Neural crest cell (in vitro differentiated cells): ENCODE data around the gene KIRREL2. TPM values are rescaled to one million over a fixed set of nuclear protein-coding genes. Genes with fewer than 3 reads are reported as not detected.
"Not testable (repeated sequence)": the region's sequence is repeated elsewhere in the genome, so short reads cannot be mapped to it uniquely, and the experiment has no call there.

Experiments used
- DNase-seq: peaks from one replicate; pipeline ENCODE4 v3.0.0; 2021; ENCODE audit warnings: low read depth, mixed read lengths, low spot score
- H3K27ac Mint-ChIP-seq: one replicate; pipeline ENCODE4 v1.8.0; 2021; ENCODE audit warnings: mild to moderate bottlenecking, mixed read lengths; ENCODE audit not compliant: unreplicated experiment
- H3K27me3 Mint-ChIP-seq: 2 replicates; pipeline ENCODE4 v1.8.0; 2021; ENCODE audit warnings: low read depth, mild to moderate bottlenecking, mixed read lengths
- H3K36me3 Mint-ChIP-seq: 2 replicates; pipeline ENCODE4 v1.8.0; 2021; ENCODE audit warnings: low read depth, mild to moderate bottlenecking, mixed read lengths
- H3K4me1 Mint-ChIP-seq: 2 replicates; pipeline ENCODE4 v1.8.0; 2021; ENCODE audit warnings: mixed read lengths
- H3K4me3 Mint-ChIP-seq: one replicate; pipeline ENCODE4 v1.8.0; 2021; ENCODE audit warnings: mild to moderate bottlenecking, mixed read lengths
- H3K9me3 Mint-ChIP-seq: 2 replicates; pipeline ENCODE4 v1.8.0; 2021; ENCODE audit warnings: mixed read lengths
- total RNA-seq: library from RNA; stranded (reverse); gene quantifications from 2 replicates; pipeline ENCODE4 v1.2.1, GENCODE V29; 2021
- TF ChIP-seq, protein P1 (sequence below): fragments of 200-600 bp; sonication (generic); conservative IDR thresholded peaks from 2 replicates; pipeline ENCODE4 v1.5.0; 2021; ENCODE audit warnings: antibody characterized with exemption, mild to moderate bottlenecking

The KIRREL2 gene
- total RNA-seq, 1 donor from 2014 or later, result 4.5 TPM

DNA sequence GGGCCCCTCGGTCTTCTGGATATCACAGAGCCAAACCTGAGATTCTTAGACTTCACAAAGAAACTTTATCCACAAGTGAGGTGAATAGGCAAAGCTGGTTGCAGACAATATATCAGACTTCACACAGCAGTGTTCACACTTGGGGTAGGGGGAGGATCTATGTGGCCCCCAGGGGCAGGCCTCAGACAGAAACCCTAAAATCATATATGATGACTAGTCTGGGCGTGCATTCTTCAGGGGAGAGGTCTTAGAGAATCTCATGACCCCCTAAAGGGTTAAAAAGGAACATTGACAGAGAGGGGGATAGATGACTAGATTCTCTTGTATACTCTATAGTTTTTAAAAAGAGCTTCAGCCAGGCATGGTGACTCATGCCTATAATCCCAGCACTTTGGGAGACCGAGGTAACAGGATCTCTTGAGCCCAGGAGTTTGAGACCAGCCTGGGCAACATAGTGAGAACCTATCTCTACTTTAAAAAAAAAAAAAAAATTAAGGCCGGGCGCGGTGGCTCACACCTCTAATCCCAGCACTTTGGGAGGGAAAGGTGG, 48.5 kb downstream of the KIRREL2 start:
- Mint-ChIP-seq H3K9me3 (no peaks in the 10 kb centered on the region), H3K27me3 (peaks cover 44% of the 10 kb centered on the region), H3K36me3 (no peaks in the 10 kb centered on the region)

DNA sequence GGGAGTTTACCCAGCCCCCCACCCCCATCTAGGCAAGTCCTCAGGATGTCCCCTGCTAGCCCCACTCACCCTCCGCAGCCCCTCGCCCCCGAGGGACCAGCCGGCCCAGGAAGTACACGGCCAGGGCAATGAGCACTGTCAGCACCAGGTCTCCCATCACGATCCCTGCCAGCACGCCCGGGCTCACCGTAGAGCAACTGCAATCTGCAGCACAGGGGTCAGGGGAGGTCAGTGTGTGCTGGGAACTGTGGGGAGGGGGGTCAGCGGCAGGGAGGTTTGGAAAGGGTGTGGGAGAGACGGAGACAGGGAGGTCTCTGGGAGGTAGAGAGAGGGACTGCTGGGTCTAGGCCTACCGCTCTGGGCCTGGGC, 50.6 kb downstream of the KIRREL2 start:
- no peaks in the 10 kb centered on the region for H3K36me3 Mint-ChIP-seq
- no peak for DNase-seq

More for the DNA sequence above, 48.5 kb downstream of the KIRREL2 start:
- TF ChIP-seq, protein P1, sequence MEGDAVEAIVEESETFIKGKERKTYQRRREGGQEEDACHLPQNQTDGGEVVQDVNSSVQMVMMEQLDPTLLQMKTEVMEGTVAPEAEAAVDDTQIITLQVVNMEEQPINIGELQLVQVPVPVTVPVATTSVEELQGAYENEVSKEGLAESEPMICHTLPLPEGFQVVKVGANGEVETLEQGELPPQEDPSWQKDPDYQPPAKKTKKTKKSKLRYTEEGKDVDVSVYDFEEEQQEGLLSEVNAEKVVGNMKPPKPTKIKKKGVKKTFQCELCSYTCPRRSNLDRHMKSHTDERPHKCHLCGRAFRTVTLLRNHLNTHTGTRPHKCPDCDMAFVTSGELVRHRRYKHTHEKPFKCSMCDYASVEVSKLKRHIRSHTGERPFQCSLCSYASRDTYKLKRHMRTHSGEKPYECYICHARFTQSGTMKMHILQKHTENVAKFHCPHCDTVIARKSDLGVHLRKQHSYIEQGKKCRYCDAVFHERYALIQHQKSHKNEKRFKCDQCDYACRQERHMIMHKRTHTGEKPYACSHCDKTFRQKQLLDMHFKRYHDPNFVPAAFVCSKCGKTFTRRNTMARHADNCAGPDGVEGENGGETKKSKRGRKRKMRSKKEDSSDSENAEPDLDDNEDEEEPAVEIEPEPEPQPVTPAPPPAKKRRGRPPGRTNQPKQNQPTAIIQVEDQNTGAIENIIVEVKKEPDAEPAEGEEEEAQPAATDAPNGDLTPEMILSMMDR, result no peak
- DNase-seq, result no peak
- Mint-ChIP-seq H3K27ac (no peak overlapping the region), H3K4me1 (peaks cover 6% of the 10 kb centered on the region), H3K4me3 (peak overlapping the region; percentile 35)

DNA sequence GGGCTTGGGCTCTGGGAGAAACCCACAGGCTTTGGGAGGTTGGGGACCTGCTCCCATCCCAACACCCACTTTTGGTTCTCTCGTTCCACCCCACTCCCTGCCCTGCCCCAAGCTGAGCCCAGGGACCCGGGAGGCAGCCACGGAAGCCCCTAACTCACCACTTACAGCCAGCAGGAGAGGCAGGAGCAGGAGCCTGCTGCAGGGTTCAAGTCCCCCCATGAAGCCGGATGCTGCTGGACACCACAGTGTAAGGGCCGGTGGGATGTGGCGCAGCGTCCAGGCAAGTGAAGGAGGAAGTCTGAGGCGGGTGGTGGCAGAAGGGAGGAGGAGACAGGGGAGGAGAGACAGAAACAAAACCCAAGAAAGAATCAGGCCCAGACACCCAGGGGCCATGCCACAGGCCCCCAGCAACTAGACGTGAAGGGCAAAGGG, 51.3 kb downstream of the KIRREL2 start, which contains the start of gene TYROBP:
TYROBP (minus strand) TSS at position 286 of the 432 bp plus-strand sequence; CDS start at position 219, 67 bp downstream.
- TF ChIP-seq, protein P1, result no peak
- Mint-ChIP-seq H3K36me3 (no peaks in the 10 kb centered on the region), H3K27ac (no peak within 1 kb of the TSS), H3K4me3 (no peak within 1 kb of the TSS), H3K27me3 (peaks cover 23% of the 10 kb centered on the region), H3K9me3 (no peaks in the 10 kb centered on the region), H3K4me1 (peaks cover 6% of the 10 kb centered on the region)
- DNase-seq, result no peak

More for the DNA sequence above, 50.6 kb downstream of the KIRREL2 start:
- TF ChIP-seq, protein P1, result no peak
- Mint-ChIP-seq H3K27ac (no peak overlapping the region), H3K4me1 (peaks cover 6% of the 10 kb centered on the region), H3K27me3 (peaks cover 30% of the 10 kb centered on the region), H3K4me3 (no peak overlapping the region), H3K9me3 (no peaks in the 10 kb centered on the region)

DNA sequence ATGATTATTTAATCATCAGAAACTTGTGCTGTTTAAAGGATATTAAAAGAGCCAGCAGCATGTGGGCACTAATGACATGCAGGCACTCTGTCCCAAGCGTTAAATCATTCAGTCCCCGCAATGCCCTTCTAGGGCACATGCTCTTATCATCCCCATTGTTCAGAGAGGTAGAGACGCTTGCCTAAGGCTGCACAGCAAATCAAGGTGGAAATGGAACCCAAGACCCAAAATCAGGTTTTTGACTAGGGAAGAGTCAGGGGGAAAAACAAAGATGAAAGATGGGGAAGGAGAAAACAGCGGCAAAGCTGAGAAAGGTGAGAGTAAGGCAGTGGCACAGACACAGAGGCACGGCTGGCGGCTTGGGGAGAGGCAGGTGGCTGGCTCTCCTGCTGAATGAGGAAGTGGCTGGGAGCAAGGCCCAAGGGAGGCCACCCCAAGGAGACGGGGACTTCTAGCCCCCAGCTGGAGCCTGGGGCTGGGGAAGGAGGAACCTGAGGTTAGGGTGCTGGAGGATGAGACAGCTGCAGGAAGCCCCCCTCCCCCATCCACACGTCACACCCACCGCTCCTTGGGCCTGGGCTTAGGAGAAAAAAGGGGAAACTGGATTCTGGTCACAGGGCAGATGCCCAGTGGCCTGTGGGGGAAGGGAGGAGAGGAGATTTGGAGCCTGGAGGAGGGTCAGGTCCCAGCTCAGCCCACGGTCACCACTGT, 52.4 kb downstream of the KIRREL2 start:
- Mint-ChIP-seq H3K4me1 (no peaks in the 10 kb centered on the region), H3K27me3 (peaks cover 20% of the 10 kb centered on the region), H3K27ac (no peak overlapping the region), H3K9me3 (no peaks in the 10 kb centered on the region), H3K4me3 (no peak overlapping the region), H3K36me3 (no peaks in the 10 kb centered on the region)
- no peak for DNase-seq
- TF ChIP-seq, protein P1, result no peak

DNA sequence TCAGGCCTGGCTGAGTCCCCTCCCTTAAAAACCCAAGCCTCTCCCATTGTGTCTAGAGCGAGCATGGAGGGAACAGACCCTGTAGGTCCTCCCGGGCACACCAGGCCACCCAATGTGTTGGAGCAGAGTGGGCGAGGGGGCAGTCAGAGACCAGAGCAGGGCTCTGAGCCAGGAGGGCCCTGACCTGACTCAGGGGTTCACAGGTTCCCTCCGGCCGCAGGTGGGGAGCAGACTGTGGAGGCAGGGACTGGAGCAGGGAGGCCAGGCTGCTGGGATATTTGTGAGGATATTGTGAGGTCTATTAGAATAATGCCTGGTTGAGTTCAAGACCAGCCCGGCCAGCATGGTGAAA, 52.9 kb downstream of the KIRREL2 start:
- Mint-ChIP-seq H3K36me3 (no peaks in the 10 kb centered on the region), H3K27ac (no peak overlapping the region)

DNA sequence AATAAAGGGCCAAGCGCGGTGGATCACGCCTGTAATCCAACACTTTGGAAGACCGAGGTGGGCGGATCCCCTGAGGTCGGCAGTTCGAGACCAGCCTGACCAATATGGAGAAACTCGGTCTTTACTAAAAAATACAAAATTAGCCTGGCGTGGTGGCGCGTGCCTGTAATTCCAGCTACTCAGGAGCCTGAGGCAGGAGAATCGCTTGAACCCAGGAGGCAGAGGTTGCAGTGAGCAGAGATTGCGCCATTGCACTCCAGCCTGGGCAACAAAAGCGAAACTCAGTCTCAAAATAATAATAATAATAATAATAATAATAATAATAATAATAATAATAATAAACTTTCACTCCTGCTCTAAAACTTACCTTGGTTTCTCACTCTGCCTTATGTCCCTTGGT, 53.6 kb downstream of the KIRREL2 start:
- H3K4me1 Mint-ChIP-seq, H3K4me3 Mint-ChIP-seq, H3K27ac Mint-ChIP-seq, H3K36me3 Mint-ChIP-seq, DNase-seq, H3K9me3 Mint-ChIP-seq: not testable (repeated sequence)
- H3K27me3 Mint-ChIP-seq, result peaks cover 15% of the 10 kb centered on the region

More for the DNA sequence above, 52.9 kb downstream of the KIRREL2 start:
- H3K27me3 Mint-ChIP-seq, result peaks cover 17% of the 10 kb centered on the region
- TF ChIP-seq, protein P1, result no peak
- H3K4me1 Mint-ChIP-seq, result no peaks in the 10 kb centered on the region
- no peak overlapping the region for H3K4me3 Mint-ChIP-seq
- no peaks in the 10 kb centered on the region for H3K9me3 Mint-ChIP-seq
- no peak for DNase-seq
